Fibroblast of gingiva (primary cell): ENCODE results near the gene HCFC1R1.

Source experiments
- DNase-seq: peaks from one replicate; pipeline ENCODE4 v3.0.0-alpha.2; 2011; ENCODE audit warnings: low read depth

The HCFC1R1 gene

GRCh38 chr16:2999929-3000328 is 23.8 kb downstream of the HCFC1R1 start:
- DNase-seq, result no peak

DNA sequence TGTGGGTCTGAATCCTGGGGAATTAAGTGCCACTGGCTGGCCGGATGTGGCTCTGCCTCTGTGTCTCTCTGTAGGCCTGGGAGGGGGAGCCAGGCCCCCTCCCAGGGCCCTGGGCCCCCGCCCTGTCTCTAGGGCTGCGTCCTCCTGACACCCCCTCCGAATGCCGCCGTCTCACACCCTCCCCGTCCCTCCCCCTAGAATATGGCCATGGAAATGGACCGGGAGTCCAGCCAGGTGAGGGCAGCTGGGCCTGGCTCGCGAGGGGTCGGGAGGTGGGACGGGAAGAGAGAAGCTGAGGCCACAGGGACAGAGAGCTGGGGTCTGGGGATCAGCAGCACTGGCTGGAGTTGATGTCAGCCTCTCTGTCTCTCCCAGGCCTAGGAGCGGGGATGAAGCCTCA is 27.4 kb downstream of the HCFC1R1 start:
- no peak for DNase-seq

DNA sequence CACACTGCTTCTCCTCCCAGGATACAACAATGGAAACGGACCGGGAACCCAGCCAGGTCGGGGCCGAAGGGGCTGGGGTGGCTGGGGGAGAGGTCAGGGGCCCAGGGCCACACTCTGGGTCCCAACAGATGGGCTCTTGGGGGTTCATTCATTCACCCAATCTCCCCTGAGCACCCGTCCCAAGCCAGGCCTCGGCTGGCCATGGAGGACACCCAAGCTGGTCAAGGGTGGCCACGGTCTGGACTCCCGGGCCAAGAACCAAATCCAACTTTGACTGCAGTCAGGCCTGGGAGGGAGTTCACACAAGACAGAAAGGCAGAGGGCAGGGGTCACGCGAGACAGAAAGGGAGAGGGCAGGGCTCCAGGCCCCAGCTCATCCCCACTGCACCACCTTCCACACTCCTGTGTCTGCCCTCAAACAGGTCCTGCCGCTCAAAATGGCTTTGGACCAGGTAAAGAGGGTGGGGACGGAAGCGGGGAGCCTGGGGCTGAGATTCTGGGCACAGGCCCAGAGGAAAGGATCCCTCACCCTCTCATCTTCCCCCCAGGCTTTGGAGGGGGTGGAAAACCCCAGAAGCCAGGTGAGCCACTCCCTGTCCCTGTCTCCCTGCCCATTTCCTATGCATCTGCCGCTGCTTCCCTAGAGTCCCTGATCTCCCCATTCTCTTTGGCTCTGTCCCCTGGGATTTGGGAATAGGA is 31.2 kb downstream of the HCFC1R1 start:
- DNase-seq, result no peak

- no peak for DNase-seq
These were observed 32.0 kb downstream of the HCFC1R1 start for GRCh38 chr16:2991566-2992261.

DNA sequence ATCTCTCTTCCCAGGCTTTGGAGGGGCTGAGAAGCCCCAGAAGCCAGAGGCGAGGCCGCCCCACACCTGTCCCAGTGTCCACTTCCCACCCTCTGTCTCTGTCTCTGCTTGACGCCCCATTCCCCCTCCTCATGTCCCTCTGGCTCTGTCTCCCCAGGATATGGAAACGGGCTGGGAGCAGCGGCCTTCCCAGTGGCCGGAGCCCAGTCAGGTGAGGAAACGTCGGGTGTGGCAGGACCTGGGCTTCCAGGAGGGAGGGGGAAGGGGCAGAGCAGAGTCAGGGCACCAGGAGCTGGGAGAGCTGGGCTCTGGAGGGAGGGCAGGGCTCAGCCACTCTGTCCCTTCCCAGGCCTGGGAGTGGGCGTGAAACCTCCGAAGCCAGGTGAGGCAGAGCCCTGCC is 32.9 kb downstream of the HCFC1R1 start:
- DNase-seq, result no peak

DNA sequence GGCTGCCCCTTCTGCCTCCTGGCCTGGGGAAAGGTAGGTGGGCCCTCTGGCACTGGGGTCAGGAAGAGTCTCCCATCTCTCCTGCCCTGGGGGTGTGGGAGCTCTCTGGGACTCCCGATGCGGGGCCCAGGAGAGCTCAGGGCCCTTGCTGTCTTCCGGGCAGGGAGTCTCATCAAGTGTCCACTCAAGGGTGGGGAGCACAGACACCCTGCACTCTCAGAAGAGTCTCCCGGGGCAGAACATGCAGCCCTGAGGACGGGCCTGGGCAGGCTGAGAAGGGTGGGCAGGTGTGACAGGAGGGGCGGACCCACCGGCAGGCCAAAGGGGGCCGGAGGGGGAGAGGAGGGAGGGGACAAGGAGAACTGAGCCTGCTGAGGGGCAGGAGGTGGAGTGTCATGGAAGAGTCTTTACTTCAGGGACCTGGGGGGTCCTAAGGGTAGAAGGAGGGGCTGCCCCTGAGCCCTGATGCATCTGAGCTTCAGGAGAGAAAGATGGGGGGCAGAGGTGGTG is 35.1 kb downstream of the HCFC1R1 start:
- no peak for DNase-seq

DNA sequence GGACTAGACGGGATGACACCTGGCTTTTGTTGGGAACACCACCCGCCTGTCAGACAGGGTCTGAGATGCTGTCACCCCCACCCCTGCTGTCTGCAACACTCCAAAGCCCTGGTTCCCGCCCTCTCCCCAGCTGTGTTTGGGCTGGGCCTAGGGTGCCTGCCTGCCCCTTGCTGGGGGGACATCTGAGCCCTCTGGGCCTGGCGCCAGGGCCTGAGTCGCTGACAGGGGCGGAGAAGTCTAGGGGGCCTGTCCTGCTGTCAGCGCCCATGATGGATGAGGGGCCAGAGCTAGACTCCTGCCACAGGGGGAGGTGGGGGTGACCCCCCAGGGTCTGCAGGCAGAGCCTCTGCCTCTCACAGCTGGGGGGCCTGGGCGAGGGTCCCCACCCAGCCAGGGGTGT is 35.9 kb downstream of the HCFC1R1 start:
- no peak for DNase-seq

DNA sequence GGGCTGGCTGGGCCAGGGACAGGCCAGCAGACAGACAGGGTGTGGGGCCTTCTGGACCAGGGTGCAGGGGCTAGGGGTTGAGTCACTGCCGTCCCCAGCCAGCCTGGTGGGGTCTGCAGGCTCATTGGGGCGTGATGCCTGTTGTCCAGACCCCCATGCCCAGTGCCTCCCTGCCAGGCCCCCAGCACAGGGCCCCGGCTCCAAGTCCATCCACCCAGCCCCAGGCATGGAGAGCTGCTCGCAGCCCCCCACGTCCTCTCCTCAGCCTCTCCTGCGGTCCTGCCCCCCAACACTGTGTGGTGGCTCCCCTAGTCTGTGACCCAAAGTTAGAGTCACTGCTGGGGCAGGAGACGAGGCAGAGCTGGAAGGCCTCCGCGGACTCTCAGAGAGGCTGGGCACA is 36.5 kb downstream of the HCFC1R1 start:
- no peak for DNase-seq

GRCh38 chr16:2986623-2987188 is 37.0 kb downstream of the HCFC1R1 start:
- DNase-seq, result no peak

GRCh38 chr16:2985893-2986355 is 37.8 kb downstream of the HCFC1R1 start:
- no peak for DNase-seq

DNA sequence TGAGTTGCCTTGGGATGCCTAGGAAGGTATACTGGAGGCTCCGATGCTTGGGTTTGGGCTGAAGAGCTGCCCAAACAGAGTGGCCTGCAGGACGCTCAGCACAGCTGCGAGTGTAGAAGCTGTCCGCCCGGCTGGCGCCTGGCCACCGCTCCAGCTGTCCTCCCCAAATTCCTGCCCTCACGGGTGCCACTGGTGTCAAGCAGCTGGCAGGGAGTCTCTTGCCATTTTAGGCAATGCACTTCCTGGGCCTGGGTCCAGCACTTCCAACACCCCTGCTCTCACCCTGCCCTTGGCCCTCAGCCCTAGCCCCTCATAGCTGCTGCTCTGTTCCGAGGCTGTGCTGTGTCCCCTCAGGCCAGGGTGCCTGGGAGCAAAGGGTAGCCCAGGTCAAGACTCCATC is 38.3 kb downstream of the HCFC1R1 start:
- no peak for DNase-seq

DNA sequence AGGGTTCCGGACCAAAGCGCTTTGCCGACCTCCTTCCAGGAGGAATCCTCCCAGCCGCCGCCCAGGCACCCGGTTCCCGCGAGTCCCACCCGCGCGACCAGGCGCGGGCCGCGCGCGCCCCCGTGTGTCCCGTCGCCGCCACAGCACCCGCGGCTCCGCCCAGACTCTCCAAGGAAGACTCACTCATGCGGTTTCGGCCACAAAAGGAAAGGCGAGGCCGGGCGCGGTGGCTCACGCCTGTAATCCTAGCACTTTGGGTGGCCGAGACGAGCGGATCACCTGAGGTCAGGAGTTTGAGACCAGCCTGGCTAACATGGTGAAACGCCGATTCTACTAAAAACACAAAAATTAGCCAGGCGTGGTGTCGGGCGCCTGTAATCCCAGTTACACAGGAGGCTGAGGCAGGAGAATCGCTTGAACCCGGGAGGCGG is 40.0 kb downstream of the HCFC1R1 start:
- peak; percentile 57 for DNase-seq

GRCh38 chr16:2982402-2982801 is 41.3 kb downstream of the HCFC1R1 start:
- no peak for DNase-seq

DNA sequence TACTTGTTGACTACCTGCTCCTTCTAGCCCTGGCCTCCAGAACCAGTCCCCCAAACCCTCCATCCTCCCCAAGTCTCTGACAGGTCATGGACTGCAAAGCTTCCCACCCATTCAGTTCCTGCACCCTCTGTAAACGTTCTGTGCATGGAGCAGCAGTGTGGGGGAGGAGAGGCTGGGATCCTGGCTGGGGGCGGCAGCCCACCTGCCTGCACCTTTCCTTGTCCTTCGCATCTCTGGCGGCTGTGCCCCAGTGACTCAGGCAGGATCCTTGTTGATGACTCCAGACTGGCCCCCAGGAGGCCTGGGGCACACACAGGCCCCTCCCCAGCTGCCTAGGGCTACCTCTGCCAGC is 41.9 kb downstream of the HCFC1R1 start:
- no peak for DNase-seq

DNA sequence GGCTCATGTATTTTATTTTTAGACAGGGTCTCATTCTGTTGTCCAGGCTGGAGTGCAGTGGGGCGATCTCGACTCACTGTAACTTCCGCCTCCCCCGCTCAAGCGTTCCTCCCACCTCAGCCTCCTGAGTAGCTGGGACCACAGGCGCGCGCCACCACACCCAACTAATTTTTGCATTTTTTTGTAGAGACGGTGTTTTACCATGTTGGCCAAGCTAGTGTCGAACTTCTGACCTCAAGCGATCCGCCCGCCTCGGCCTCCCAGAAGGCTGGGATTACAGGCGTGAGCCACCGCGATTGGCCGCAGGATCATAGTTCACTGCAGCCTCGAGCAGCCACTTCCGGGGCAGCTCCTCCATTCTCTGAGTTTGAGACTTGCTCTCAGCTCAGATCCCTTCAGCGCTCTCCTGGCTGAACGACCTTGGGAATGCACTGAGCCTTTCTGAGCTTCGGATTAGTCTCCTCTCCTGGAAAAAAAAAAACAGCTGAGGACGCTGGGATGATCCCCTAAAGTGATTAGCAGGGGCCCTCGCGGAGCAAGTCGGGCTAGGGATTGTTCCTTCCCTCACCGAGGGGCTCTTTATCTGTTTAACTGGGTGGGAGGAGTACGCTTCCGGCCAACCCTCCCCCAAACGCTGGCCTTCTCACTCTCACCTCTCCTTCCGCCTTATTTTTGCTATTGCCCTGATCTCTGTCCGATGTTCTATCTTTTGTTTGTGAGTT is 42.4 kb downstream of the HCFC1R1 start:
- no peak for DNase-seq

DNA sequence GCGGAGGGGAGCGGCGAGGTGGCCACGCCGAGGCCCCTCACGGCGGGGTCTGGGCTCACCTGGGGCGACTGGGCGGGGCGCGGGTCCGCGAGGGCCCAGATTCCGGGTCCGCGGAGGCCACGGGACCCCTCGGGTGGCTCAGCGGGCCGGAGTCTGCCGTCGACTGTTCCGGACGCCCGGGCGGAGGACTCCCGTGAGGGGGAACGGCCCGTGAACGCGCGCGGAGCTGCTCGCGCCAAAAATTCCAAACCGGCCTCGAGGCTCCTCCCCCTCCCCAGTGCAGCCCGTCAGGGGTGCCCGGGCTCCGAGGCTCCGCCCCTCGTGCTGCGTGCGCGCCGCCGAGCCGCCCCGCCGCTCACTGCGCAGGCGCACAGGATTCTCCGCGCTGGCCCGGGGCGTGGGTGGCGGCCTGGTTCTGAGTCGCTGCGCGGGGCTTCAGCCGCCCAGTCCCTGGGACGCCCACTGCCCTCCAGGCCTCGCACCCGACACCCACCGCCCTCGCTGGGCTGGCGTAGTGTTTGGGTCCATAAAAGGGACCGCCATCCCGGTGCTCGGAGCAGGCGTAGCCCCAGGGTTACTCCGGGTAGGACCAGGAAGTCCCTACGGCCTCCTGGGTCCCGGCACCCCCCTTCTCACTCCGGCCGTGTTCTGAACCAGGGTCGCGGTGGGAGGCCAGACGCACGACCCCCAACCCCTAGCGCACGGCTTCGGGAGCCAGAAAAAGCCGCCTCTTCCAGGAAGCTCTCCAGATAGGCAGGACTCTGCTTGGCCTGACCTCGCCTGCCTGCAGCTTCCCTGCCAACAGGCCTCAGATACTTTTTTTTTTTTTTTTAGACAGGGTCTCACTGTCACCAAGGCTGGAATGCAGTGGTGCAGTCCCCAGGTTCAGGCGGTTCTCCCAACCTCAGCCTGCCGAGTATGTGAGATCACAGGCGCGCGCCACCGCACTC is 43.2 kb downstream of the HCFC1R1 start, which contains the start of gene PKMYT1:
TSS of gene PKMYT1 (minus strand) at position 220 of the 950 bp plus-strand sequence. CDS start 789 bp downstream, outside the sequence.
- DNase-seq, result peak; percentile 75

GRCh38 chr16:2979669-2980226 is 44.0 kb downstream of the HCFC1R1 start:
- no peak for DNase-seq

GRCh38 chr16:2977440-2977839 is 46.3 kb downstream of the HCFC1R1 start:
- no peak for DNase-seq

- DNase-seq, result no peak
These were observed 47.1 kb downstream of the HCFC1R1 start for GRCh38 chr16:2976673-2977072.

DNA sequence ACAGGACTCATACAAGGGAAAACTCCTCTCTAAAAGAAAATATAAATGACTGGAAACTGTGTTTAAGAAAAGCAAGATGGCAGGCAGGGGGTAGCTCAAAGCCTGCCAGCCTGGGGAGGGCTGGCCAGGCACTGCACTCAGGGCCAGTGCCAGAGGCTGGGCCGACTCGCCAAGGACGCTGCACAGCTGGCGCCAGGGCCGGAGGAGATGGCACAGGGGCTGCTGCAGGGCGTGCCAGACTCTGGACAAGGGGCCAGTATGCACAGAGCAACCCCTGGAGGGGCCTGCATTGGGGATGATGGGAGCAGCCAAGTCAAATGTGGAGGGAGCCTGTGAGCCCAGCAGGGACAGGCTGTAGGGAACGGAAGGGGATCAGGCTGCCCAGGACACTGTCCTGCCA is 47.5 kb downstream of the HCFC1R1 start:
- DNase-seq, result no peak
